GM23248 (cell line): ENCODE results near the gene SYT2. TPM values are rescaled to one million over a fixed set of nuclear protein-coding genes. Genes with fewer than 3 reads are reported as not detected.

ENCODE experiments used
- DNase-seq: peaks from one replicate; pipeline ENCODE4 v3.0.0-alpha.2; 2015
- H2AFZ ChIP-seq: fragments of 200-600 bp; sonication (generic); 2 replicates; pipeline ENCODE4 v1.6.1; 2016; ENCODE audit warnings: antibody characterized with exemption
- H3F3A ChIP-seq: fragments of 200-600 bp; sonication (generic); 2 replicates; pipeline ENCODE4 v1.6.1; 2016; ENCODE audit warnings: mild to moderate bottlenecking, antibody characterized with exemption, mixed run types; ENCODE audit not compliant: insufficient read depth
- H3K27ac ChIP-seq: fragments of 200-600 bp; sonication (generic); 2 replicates; pipeline ENCODE4 v1.5.1; 2016; ENCODE audit warnings: mild to moderate bottlenecking
- H3K27me3 ChIP-seq: fragments of 200-600 bp; sonication (generic); replicated peaks from 2 replicates; pipeline ENCODE4 v1.6.1; 2016; ENCODE audit warnings: mild to moderate bottlenecking; ENCODE audit not compliant: insufficient read depth
- H3K36me3 ChIP-seq: fragments of 200-600 bp; sonication (generic); 2 replicates; pipeline ENCODE4 v1.6.1; 2016; ENCODE audit warnings: low read depth, mild to moderate bottlenecking
- H3K4me1 ChIP-seq: fragments of 200-600 bp; sonication (generic); 2 replicates; pipeline ENCODE4 v1.6.1; 2016; ENCODE audit warnings: mild to moderate bottlenecking; ENCODE audit not compliant: insufficient read depth
- H3K4me2 ChIP-seq: fragments of 200-600 bp; sonication (generic); one replicate; pipeline ENCODE4 v1.6.1; 2016; ENCODE audit warnings: mild to moderate bottlenecking; ENCODE audit not compliant: unreplicated experiment
- H3K4me3 ChIP-seq: fragments of 200-600 bp; sonication (generic); 2 replicates; pipeline ENCODE4 v1.5.1; 2016; ENCODE audit warnings: mild to moderate bottlenecking
- H3K79me2 ChIP-seq: fragments of 200-600 bp; sonication (generic); 2 replicates; pipeline ENCODE4 v1.6.1; 2016; ENCODE audit warnings: mild to moderate bottlenecking; ENCODE audit not compliant: insufficient read depth
- H3K9ac ChIP-seq: fragments of 200-600 bp; sonication (generic); 2 replicates; pipeline ENCODE4 v1.6.1; 2016; ENCODE audit warnings: mild to moderate bottlenecking
- H3K9me2 ChIP-seq: fragments of 200-600 bp; sonication (generic); 2 replicates; pipeline ENCODE4 v1.6.1; 2016; ENCODE audit warnings: mixed run types, mild to moderate bottlenecking, moderate library complexity; ENCODE audit not compliant: insufficient read depth
- H3K9me3 ChIP-seq: fragments of 200-600 bp; sonication (generic); one replicate; pipeline ENCODE4 v1.6.1; 2017; ENCODE audit warnings: low read depth
- H4K20me1 ChIP-seq: fragments of 200-600 bp; sonication (generic); 2 replicates; pipeline ENCODE4 v1.6.0; 2016; ENCODE audit not compliant: insufficient read depth
- EZH2 ChIP-seq: fragments of 200-600 bp; sonication (generic); IDR thresholded peaks from 2 replicates; pipeline ENCODE4 v1.6.1; 2018; ENCODE audit warnings: antibody characterized with exemption, mild to moderate bottlenecking; ENCODE audit not compliant: insufficient read depth, poor library complexity, severe bottlenecking
- EZH2phosphoT487 ChIP-seq: fragments of 200-600 bp; sonication (generic); IDR thresholded peaks from 2 replicates; pipeline ENCODE4 v1.6.1; 2018; ENCODE audit warnings: antibody characterized with exemption, moderate library complexity, mild to moderate bottlenecking, low read depth; ENCODE audit not compliant: insufficient read depth
- WGBS, 2 experiments: methylation state at CpG; one replicate each; pipeline ENCODE4 v1.1.6; 2015 to 2017; ENCODE audit warnings: low lambda C conversion rate in 2 of 2, low coverage in 1 of 2; ENCODE audit errors: missing lambda C conversion rate in 2 of 2; 5-methylcytosine and 5-hydroxymethylcytosine counted together
- in situ Hi-C: fragments of 300-500 bp; cut with MboI; formaldehyde crosslinking; loops from 2 replicates; pipeline ENCODE4 v1.15.0; 2020
- polyA plus RNA-seq: library from polyadenylated mRNA; unstranded; fragments of >200 nt; fragmentation: Nextera tagmentation; extraction: Ambion mirVana; gene quantifications from 2 replicates; pipeline ENCODE4 v1.2.1, GENCODE V29; 2016
- total RNA-seq: library from RNA; depleted of rRNA; stranded (reverse); fragments of >200 nt; shearing (Covaris generic); gene quantifications from 2 replicates; pipeline ENCODE4 v1.2.3, GENCODE V29; 2014

The SYT2 gene
- total and polyA plus RNA-seq, 2 experiments from 2014 or later: 0.05 TPM; not detected in 1

GRCh38 chr1:202697038-202697437 lies 13.2 kb downstream of the SYT2 start:
- WGBS, 2 experiments: 25 to 31% methylated on average over 6 of the region's 6 CpGs
- no peak overlapping the region for H3K27ac ChIP-seq
- DNase-seq: no peak
- no peaks in the 10 kb centered on the region for H3F3A ChIP-seq
- H3K9me3 ChIP-seq: no peaks in the 10 kb centered on the region
- H3K9me2 ChIP-seq: no peaks in the 10 kb centered on the region
- no peak overlapping the region for H3K9ac ChIP-seq
- in situ Hi-C loops: no loop called here
- no peak overlapping the region for H2AFZ ChIP-seq
- TF ChIP-seq EZH2phosphoT487 (no peak), EZH2 (no peak)
- no peak overlapping the region for H3K4me2 ChIP-seq
- H4K20me1 ChIP-seq: no peaks in the 10 kb centered on the region
- no peaks in the 10 kb centered on the region for H3K4me1 ChIP-seq
- H3K36me3 ChIP-seq: no peaks in the 10 kb centered on the region
- H3K79me2 ChIP-seq: no peaks in the 10 kb centered on the region
- H3K27me3 ChIP-seq: peaks cover 43% of the 10 kb centered on the region
- H3K4me3 ChIP-seq: no peak overlapping the region

DNA sequence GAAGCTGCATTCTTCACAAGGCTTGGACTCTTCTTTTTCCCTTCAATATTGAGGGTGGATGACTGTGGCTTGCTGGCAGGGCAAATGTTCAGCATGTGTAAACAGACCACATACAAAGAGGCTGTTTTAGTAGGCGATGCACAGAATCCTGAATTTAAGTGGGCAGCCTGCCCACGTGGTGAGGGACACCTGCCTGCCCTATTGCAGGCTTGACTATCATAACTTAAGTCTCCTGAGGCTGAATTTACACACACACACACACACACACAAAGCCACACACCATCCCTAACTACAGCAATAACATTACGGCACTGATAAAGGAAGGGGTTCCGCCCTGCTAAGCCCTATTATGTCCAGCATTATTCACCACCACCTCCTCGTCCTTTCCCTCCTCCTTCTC lies 15.9 kb downstream of the SYT2 start:
- WGBS, 2 experiments: 26 to 36% methylated on average over 5 of the region's 5 CpGs
- no peaks in the 10 kb centered on the region for H3K4me1 ChIP-seq

GRCh38 chr1:202692959-202693555 lies 17.2 kb downstream of the SYT2 start:
- in situ Hi-C loops: no loop called here
- 34 to 36% methylated on average over 3 of the region's 3 CpGs for WGBS, 2 experiments

More for the DNA sequence above, 15.9 kb downstream of the SYT2 start:
- Histone ChIP-seq H3K9me3 (no peaks in the 10 kb centered on the region), H3F3A (no peaks in the 10 kb centered on the region), H2AFZ (no peak overlapping the region), H3K9me2 (no peaks in the 10 kb centered on the region), H3K36me3 (no peaks in the 10 kb centered on the region), H3K27me3 (peaks cover 27% of the 10 kb centered on the region), H3K79me2 (no peaks in the 10 kb centered on the region), H3K27ac (no peak overlapping the region), H4K20me1 (no peaks in the 10 kb centered on the region), H3K4me3 (no peak overlapping the region), H3K4me2 (no peak overlapping the region), H3K9ac (no peak overlapping the region)
- DNase-seq: no peak
- in situ Hi-C loops: no loop called here
- TF ChIP-seq EZH2: no peak
- TF ChIP-seq EZH2phosphoT487: no peak

GRCh38 chr1:202691816-202692215 lies 18.4 kb downstream of the SYT2 start:
- H3K4me1 ChIP-seq: no peaks in the 10 kb centered on the region
- WGBS, 2 experiments: 9 to 14% methylated on average over 2 of the region's 2 CpGs
- in situ Hi-C loops: no loop called here
- H4K20me1 ChIP-seq: no peaks in the 10 kb centered on the region
- no peaks in the 10 kb centered on the region for H3K9me3 ChIP-seq
- no peaks in the 10 kb centered on the region for H3K36me3 ChIP-seq
- H2AFZ ChIP-seq: no peak overlapping the region
- H3K4me3 ChIP-seq: no peak overlapping the region
- H3K27me3 ChIP-seq: peaks cover 38% of the 10 kb centered on the region
- no peak overlapping the region for H3K4me2 ChIP-seq
- H3K9ac ChIP-seq: no peak overlapping the region
- DNase-seq: no peak
- no peaks in the 10 kb centered on the region for H3F3A ChIP-seq
- no peak for TF ChIP-seq EZH2phosphoT487
- no peaks in the 10 kb centered on the region for H3K9me2 ChIP-seq
- no peak overlapping the region for H3K27ac ChIP-seq
- H3K79me2 ChIP-seq: no peaks in the 10 kb centered on the region

More at GRCh38 chr1:202692959-202693555, 17.2 kb downstream of the SYT2 start:
- Histone ChIP-seq H3K27ac (no peak overlapping the region), H3K9me3 (no peaks in the 10 kb centered on the region), H3K27me3 (peaks cover 32% of the 10 kb centered on the region), H3K36me3 (no peaks in the 10 kb centered on the region), H3K4me3 (no peak overlapping the region), H3K4me2 (no peak overlapping the region), H4K20me1 (no peaks in the 10 kb centered on the region), H3K9ac (no peak overlapping the region), H3K79me2 (no peaks in the 10 kb centered on the region), H3F3A (no peaks in the 10 kb centered on the region), H3K9me2 (no peaks in the 10 kb centered on the region), H2AFZ (no peak overlapping the region), H3K4me1 (no peaks in the 10 kb centered on the region)
- DNase-seq: peak; percentile 77
- TF ChIP-seq EZH2phosphoT487 (no peak), EZH2 (no peak)
